ENCODE measurements around the gene TTC23.
"Not testable (repeated sequence)": the region's sequence is repeated elsewhere in the genome, so short reads cannot be mapped to it uniquely, and the experiment has no call there.

The TTC23 gene

DNA sequence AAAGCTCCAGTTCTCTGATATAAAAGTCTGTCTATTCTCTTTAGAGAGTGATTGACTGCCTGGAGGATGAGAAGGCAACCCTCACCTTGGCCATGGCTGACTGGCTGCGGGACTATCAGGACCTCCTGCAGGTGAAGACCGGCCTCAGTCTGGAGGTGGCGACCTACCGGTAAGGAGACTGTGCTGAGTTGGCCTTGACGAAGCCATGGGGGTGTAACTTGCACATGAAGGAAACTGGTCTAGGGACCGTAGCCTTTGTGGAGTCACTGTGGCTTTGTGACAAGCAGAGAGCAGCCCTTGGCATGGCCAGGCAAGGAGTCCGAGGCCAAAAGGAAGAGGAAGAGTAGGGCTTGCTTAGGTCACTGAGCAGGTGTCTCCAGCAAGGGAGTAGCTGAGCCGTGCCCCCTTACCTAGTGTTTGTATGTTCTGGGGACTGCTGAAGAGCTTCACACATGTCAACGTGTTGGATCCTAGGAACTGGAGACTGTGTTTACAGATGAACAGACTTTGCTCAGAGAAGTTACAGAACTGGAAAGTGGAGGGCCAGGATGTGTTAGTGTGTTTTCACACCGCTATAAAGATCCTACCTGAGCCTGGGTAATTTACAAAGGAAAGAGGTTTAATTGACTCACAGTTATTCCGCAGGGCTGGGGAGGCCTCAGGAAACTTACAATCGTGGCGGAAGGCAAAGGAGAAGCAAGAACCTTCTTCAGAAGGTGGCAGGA, 135.7 kb downstream of the TTC23 start:
- TF ChIP-seq, protein P1, sequence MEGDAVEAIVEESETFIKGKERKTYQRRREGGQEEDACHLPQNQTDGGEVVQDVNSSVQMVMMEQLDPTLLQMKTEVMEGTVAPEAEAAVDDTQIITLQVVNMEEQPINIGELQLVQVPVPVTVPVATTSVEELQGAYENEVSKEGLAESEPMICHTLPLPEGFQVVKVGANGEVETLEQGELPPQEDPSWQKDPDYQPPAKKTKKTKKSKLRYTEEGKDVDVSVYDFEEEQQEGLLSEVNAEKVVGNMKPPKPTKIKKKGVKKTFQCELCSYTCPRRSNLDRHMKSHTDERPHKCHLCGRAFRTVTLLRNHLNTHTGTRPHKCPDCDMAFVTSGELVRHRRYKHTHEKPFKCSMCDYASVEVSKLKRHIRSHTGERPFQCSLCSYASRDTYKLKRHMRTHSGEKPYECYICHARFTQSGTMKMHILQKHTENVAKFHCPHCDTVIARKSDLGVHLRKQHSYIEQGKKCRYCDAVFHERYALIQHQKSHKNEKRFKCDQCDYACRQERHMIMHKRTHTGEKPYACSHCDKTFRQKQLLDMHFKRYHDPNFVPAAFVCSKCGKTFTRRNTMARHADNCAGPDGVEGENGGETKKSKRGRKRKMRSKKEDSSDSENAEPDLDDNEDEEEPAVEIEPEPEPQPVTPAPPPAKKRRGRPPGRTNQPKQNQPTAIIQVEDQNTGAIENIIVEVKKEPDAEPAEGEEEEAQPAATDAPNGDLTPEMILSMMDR (conservative IDR thresholded peaks at IDR 0.05): no peak

DNA sequence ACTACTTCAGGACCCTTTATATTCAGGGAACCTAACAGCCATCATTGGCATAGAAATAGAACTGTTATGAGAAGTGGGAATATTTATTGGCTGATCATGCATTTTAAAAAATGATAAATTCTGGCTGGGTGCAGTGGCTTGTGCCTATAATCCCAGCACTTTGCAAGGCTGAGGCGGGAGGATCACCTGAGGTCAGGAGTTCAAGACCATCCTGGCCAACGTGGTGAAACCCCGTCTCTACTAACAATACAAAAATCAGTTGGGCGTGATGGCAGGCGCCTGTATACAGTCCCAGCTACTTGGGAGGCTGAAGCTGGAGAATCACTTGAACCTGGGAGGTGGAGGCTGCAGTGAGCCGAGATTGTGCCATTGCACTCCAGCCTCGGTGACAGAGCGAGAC, 137.7 kb downstream of the TTC23 start:
- not testable (repeated sequence) for H3K27ac ChIP-seq

More for the DNA sequence above, 135.7 kb downstream of the TTC23 start:
- H3K27ac ChIP-seq: no peak overlapping the region

DNA sequence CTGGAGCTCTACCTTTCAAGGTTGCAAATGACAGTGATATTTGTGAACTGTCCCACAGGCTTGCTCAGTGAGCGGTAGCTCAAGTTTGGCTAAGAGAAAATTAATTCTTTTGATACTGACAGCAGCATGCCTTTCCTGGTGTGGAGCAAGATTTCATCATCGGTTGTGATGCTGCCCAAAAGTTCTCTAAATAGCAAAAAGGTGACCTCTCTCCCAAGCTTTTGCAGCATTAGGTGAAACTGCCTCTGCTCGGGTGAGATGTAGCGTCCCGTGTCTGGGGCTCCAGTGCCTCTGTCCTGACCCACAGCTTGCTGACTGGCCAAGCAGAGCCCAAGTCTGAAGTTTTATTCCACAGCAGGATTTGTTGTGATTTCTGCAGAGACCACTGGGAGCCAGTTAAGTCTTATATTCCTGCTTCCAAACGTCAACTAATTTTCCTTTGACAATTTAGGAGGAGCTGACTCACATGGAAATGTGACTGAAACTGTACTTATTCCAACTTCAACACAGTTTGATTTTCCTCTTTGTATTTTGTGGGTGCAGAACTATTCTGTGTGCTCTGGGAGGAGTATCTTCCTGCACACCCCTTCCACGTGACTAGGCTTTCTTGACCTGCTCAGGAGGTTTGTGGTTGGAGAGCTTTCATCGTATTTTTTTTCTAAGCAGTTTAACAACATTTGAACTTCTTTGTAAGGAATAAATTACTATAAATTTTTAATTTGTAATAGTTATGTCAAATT, 138.6 kb downstream of the TTC23 start:
- TF ChIP-seq, protein P1 (conservative IDR thresholded peaks at IDR 0.05): no peak
- no peak overlapping the region for H3K27ac ChIP-seq

DNA sequence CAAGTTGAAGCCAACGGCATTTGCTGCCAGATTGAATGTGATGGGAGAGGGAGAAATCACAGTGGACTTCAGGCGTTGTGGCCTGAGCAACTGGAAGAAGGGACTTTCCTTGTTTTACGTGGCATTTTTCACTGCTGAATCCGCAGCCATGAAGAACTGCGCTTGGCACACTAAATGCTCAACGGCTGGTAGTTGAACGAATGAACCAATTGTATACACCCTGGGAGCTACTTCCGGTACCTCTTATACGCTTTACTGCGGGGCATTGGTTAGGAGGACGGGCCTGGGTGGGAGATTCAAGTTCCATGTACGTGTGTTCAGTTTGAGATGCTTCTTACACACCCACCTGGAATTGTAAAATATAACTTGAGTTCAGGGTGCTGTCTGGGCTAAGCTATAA, 139.3 kb downstream of the TTC23 start:
- no peak overlapping the region for H3K27ac ChIP-seq
- TF ChIP-seq, protein P1 (conservative IDR thresholded peaks at IDR 0.05): no peak

DNA sequence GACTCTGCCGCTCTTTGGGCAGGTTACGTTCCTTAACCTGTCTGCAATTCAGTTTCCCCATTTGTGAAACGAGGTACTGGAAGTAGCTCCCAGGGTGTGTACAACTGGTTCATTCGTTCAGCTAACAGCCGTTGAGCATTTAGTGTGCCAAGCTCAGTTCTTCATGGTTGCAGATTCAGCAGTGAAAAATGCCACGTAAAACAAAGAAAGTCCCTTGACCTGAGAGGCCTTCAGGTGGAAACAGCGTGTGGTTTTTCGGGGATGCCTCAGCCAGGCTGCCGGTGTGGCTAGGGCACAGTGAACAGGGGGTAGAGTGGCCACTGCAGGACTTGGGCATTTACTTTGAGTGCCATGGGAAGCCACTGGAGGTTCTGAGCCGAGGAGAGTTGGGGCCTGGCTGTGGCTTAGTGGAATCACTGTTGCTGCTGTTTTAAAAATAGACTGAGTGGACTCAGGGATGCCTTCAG, 139.8 kb downstream of the TTC23 start:
- TF ChIP-seq, protein P1 (conservative IDR thresholded peaks at IDR 0.05): no peak
- H3K27ac ChIP-seq: no peak overlapping the region

DNA sequence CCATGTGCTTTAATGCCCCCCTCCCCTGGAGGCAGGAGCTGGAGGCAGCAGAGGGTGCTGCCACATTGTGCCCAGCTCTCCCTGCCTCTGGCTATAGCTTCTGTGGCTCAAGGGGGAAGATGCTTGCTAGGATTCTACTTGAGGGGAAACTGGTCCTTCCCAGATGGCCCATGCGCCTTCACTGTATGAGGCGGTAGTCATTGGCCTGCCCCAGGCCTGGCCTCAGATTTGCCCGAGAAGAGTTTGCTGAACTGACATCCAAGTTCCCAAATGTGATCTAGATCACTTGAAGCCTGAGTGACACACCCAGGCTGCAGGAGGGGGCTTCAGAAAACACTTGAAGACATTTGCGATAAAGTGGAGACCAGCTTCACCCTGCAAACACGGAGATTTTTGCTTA, 140.4 kb downstream of the TTC23 start:
- TF ChIP-seq, protein P1 (conservative IDR thresholded peaks at IDR 0.05): no peak
- H3K27ac ChIP-seq: no peak overlapping the region

DNA sequence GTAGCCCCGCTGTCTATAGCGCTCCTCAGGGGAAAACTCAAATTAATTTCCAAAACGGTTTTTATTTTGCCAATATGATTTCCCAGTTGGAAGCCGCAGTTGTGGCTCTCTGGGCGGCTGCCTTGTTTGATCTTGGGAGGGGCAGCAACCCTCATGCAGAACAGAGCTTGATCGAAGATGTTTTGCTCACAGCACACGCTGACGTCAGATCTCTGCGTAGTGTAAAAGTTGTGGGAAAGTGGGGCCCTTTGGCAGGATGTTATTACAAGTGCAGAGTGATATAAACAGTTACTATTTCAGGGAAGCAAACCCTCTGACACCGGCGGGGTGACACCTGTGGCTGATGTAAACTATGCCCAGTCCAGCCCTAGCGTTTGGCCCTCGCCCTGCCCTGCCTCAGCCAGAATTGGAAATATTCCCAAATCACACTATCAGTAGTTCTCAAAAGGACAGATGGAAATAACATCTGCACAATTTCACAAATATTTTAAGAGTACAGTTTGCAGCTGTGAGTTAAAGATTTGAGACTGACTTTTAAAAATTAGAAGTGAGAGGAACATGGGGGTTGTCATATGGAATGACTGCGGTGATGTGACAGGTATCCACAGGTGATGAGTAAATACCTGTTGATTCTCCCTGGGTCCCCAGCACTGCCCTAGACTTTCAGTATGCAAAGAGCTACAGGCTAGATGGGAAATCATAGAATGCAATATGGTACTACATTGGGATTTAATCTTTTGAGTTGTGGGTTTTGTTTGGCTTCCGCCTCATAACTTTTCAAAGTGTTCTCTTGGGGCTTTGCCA, 142.8 kb downstream of the TTC23 start:
- no peak overlapping the region for H3K27ac ChIP-seq
- TF ChIP-seq, protein P1 (conservative IDR thresholded peaks at IDR 0.05): no peak
